ENCODE results near the gene DHFR2.
"Not testable (repeated sequence)": the region's sequence is repeated elsewhere in the genome, so short reads cannot be mapped to it uniquely, and the experiment has no call there.

DHFR2 gene

GRCh38 chr3:94062513-94063404, at the start of gene DHFR2, which contains the start of gene NSUN3:
Gene DHFR2 (minus strand): TSS chr3:94062916. CDS start chr3:94061511, 1,405 bp downstream.
Gene NSUN3 (plus strand): TSS chr3:94063061. CDS start chr3:94063127, 66 bp downstream.
- DNase-seq (ENCODE audit: low read depth), result peak; percentile 99

- DNase-seq (ENCODE audit: low read depth), result no peak
Observed at GRCh38 chr3:94110854-94111253, 48.1 kb upstream of the DHFR2 start.

GRCh38 chr3:94110232-94110631, 47.5 kb upstream of the DHFR2 start:
- DNase-seq (ENCODE audit: low read depth), result not testable (repeated sequence)

GRCh38 chr3:94106268-94106667, 43.6 kb upstream of the DHFR2 start:
- no peak for DNase-seq (ENCODE audit: low read depth)

GRCh38 chr3:94101860-94102259, 39.1 kb upstream of the DHFR2 start:
- DNase-seq (ENCODE audit: low read depth), result peak; percentile 5

GRCh38 chr3:94099311-94099710, 36.6 kb upstream of the DHFR2 start:
- DNase-seq (ENCODE audit: low read depth), result no peak

- no peak for DNase-seq (ENCODE audit: low read depth)
Observed at GRCh38 chr3:94098452-94098851, 35.7 kb upstream of the DHFR2 start.

GRCh38 chr3:94095111-94095510, 32.4 kb upstream of the DHFR2 start:
- DNase-seq (ENCODE audit: low read depth), result no peak

GRCh38 chr3:94093151-94093550, 30.4 kb upstream of the DHFR2 start:
- no peak for DNase-seq (ENCODE audit: low read depth)

GRCh38 chr3:94092086-94092485, 29.4 kb upstream of the DHFR2 start:
- no peak for DNase-seq (ENCODE audit: low read depth)

- DNase-seq (ENCODE audit: low read depth), result no peak
Observed at GRCh38 chr3:94089126-94089525, 26.4 kb upstream of the DHFR2 start.

GRCh38 chr3:94083261-94083660, 20.5 kb upstream of the DHFR2 start:
- no peak for DNase-seq (ENCODE audit: low read depth)

- DNase-seq (ENCODE audit: low read depth), result no peak
Observed at GRCh38 chr3:94082391-94082937, 19.7 kb upstream of the DHFR2 start.

GRCh38 chr3:94081884-94082283, 19.2 kb upstream of the DHFR2 start:
- DNase-seq (ENCODE audit: low read depth), result no peak

- not testable (repeated sequence) for DNase-seq (ENCODE audit: low read depth)
Observed at GRCh38 chr3:94080552-94080951, 17.8 kb upstream of the DHFR2 start.

- DNase-seq (ENCODE audit: low read depth), result peak; percentile 25
Observed at GRCh38 chr3:94076055-94076454, 13.3 kb upstream of the DHFR2 start.

- no peak for DNase-seq (ENCODE audit: low read depth)
Observed at GRCh38 chr3:94071713-94072284, 9.1 kb upstream of the DHFR2 start.

- no peak for DNase-seq (ENCODE audit: low read depth)
Observed at GRCh38 chr3:94070341-94070911, 7.7 kb upstream of the DHFR2 start.

GRCh38 chr3:94069194-94069813, 6.6 kb upstream of the DHFR2 start:
- peak; percentile 40 for DNase-seq (ENCODE audit: low read depth)

- DNase-seq (ENCODE audit: low read depth), result peak; percentile 7
Observed at GRCh38 chr3:94066506-94067500, 4.1 kb upstream of the DHFR2 start.
